GM18502 (cell line): ENCODE results near the gene MYO5C.

Experiments
- ATAC-seq: cut with Tn5 transposase; IDR thresholded peaks from one replicate; pipeline ENCODE4 v1.9.1; 2021; ENCODE audit warnings: mild to moderate bottlenecking; ENCODE audit not compliant: unreplicated experiment, poor library complexity

MYO5C gene

GRCh38 chr15:52218371-52218770, 77.2 kb downstream of the MYO5C start:
- ATAC-seq = no peak

GRCh38 chr15:52217186-52217585, 78.4 kb downstream of the MYO5C start:
- no peak for ATAC-seq

- ATAC-seq = no peak
These were observed 81.1 kb downstream of the MYO5C start for GRCh38 chr15:52214553-52214952.

- ATAC-seq = no peak
These were observed 82.4 kb downstream of the MYO5C start for GRCh38 chr15:52213206-52213605.

GRCh38 chr15:52208306-52208946, 87.2 kb downstream of the MYO5C start:
- ATAC-seq = peak; percentile 92

- no peak for ATAC-seq
These were observed 88.4 kb downstream of the MYO5C start for GRCh38 chr15:52207191-52207590.

GRCh38 chr15:52206446-52206845, 89.2 kb downstream of the MYO5C start:
- ATAC-seq = no peak

- ATAC-seq = no peak
These were observed 90.9 kb downstream of the MYO5C start for GRCh38 chr15:52204657-52205056.

GRCh38 chr15:52200831-52201365, 94.7 kb downstream of the MYO5C start:
- no peak for ATAC-seq

- no peak for ATAC-seq
These were observed 96.3 kb downstream of the MYO5C start for GRCh38 chr15:52199271-52199670.

- ATAC-seq = no peak
These were observed 98.7 kb downstream of the MYO5C start for GRCh38 chr15:52196891-52197290.

- no peak for ATAC-seq
These were observed 101.8 kb downstream of the MYO5C start for GRCh38 chr15:52193791-52194190.

GRCh38 chr15:52193321-52193720, 102.3 kb downstream of the MYO5C start:
- no peak for ATAC-seq

GRCh38 chr15:52191207-52191606, 104.4 kb downstream of the MYO5C start, which contains the start of gene GNB5:
Gene GNB5 (minus strand): TSS chr15:52191392. CDS start chr15:52184676, 6,716 bp downstream.
- no peak for ATAC-seq

- ATAC-seq = no peak
These were observed 108.7 kb downstream of the MYO5C start for GRCh38 chr15:52186651-52187486.

- ATAC-seq = no peak
These were observed 110.4 kb downstream of the MYO5C start for GRCh38 chr15:52185151-52185561.

GRCh38 chr15:52184721-52185120, 110.9 kb downstream of the MYO5C start:
- ATAC-seq = no peak

GRCh38 chr15:52183562-52184173, 111.9 kb downstream of the MYO5C start:
- ATAC-seq = no peak

- no peak for ATAC-seq
These were observed 113.4 kb downstream of the MYO5C start for GRCh38 chr15:52181938-52182780.

- no peak for ATAC-seq
These were observed 114.7 kb downstream of the MYO5C start for GRCh38 chr15:52180851-52181450.
